ENCODE results near the gene RNF225. TPM values are rescaled to one million over a fixed set of nuclear protein-coding genes. Genes with fewer than 3 reads are reported as not detected.

Gene RNF225
- total RNA-seq, 1 donor from 2014 or later = 0.55 TPM

DNA sequence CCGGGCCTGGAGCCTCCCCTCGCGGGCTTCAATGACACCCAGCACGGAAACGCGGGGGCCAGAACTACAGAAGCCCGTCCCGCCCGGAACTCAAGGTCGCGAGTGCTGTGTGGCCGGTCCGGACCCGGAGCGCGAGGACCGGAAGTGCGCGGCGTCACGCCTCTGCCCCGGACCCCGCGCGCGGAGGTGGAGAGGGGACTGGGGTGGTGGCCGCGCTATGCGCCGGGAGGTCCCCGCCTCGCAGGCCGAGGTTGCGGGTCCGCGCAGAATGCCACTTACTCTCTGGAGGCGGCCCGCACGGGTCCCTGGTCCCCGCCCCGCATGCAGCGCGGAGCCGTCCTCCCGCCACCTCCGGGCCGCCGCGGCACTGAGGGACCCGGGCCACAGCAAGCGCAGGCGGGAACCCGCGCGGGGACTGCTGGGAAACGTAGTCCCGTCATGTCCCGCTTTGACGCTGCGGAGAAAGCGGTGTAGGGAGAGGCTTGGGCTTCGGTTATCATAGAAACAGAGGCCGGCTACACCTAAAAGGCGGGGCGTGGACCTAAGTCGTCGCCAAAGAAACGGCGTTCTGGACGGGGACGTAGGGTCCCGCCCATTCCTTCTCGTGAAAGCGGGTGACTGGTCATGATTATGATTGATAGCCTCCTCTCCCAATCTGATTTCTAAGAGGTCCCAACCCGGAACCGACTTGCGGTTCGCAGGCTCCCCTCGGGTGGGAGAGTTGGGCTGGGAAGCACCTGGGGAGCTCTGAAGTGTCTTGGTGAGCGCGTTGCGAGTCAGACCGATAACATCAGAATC, 14.6 kb upstream of the RNF225 start, which contains the start of gene ZNF837:
Gene ZNF837, minus strand, starts transcription at position 369 of the 798 bp plus-strand sequence. CDS start 11,698 bp downstream, outside the sequence.
- intact Hi-C loops (cut with DNase I) = no loop called here

DNA sequence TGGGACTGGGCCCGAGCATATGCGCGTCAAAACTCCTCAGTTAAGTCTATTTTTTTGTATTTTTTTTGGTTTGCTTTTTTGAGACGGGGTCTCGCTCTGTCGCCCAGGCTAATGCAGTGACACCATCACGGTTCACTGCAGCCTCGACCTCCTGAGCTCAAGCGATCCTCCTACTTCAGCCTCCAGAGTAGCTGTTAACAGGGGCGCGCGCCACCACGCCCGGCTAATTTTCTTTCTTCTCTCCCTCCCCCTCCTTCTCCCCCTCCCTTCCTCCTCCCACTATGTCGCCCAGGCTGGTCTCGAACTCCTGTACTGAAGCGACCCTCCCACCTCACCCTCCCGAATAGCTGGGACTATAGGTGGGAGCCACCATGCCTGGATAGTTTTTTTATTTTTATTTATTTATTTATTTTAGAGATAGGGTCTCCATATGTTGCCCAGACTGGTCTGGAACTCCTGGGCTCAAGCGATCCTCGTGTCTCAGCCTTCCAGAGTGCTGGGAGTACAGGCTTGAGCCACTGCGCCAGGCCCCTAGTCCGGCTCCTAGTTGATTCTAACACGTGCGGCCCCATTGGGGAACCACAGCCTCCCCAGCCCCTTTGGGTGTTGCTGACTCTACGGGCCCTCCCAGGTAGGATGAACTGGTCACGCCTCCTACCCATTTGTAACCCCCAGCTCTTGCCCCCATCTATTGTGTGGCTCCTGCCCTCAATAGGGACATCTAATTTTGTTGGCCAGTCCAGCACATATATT, 13.8 kb upstream of the RNF225 start:
- peaks cover 23% of the 10 kb centered on the region for H3K4me1 ChIP-seq
- no peak for DNase-seq
- intact Hi-C loops (cut with DNase I) = no loop called here
- no peaks in the 10 kb centered on the region for H3K27me3 ChIP-seq
- TF ChIP-seq, protein P1, sequence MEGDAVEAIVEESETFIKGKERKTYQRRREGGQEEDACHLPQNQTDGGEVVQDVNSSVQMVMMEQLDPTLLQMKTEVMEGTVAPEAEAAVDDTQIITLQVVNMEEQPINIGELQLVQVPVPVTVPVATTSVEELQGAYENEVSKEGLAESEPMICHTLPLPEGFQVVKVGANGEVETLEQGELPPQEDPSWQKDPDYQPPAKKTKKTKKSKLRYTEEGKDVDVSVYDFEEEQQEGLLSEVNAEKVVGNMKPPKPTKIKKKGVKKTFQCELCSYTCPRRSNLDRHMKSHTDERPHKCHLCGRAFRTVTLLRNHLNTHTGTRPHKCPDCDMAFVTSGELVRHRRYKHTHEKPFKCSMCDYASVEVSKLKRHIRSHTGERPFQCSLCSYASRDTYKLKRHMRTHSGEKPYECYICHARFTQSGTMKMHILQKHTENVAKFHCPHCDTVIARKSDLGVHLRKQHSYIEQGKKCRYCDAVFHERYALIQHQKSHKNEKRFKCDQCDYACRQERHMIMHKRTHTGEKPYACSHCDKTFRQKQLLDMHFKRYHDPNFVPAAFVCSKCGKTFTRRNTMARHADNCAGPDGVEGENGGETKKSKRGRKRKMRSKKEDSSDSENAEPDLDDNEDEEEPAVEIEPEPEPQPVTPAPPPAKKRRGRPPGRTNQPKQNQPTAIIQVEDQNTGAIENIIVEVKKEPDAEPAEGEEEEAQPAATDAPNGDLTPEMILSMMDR (IDR thresholded peaks at IDR 0.05) = no peak
- H3K9me3 ChIP-seq = no peaks in the 10 kb centered on the region
- no peaks in the 10 kb centered on the region for H3K36me3 ChIP-seq
- peak overlapping the region; percentile 67 for H3K4me3 ChIP-seq
- ATAC-seq = no peak
- H3K27ac ChIP-seq = peak overlapping the region; percentile 92

More for the DNA sequence above, 14.6 kb upstream of the RNF225 start, which contains the start of gene ZNF837:
- peak; percentile 99 for DNase-seq
- peak; percentile 95 for ATAC-seq
- Histone ChIP-seq H3K27ac (peak within 1 kb of the TSS; percentile 92), H3K36me3 (no peaks in the 10 kb centered on the region), H3K4me3 (peak within 1 kb of the TSS; percentile 67), H3K27me3 (no peaks in the 10 kb centered on the region), H3K4me1 (peaks cover 21% of the 10 kb centered on the region), H3K9me3 (no peaks in the 10 kb centered on the region)
- TF ChIP-seq, protein P1 (IDR thresholded peaks at IDR 0.05) = no peak

DNA sequence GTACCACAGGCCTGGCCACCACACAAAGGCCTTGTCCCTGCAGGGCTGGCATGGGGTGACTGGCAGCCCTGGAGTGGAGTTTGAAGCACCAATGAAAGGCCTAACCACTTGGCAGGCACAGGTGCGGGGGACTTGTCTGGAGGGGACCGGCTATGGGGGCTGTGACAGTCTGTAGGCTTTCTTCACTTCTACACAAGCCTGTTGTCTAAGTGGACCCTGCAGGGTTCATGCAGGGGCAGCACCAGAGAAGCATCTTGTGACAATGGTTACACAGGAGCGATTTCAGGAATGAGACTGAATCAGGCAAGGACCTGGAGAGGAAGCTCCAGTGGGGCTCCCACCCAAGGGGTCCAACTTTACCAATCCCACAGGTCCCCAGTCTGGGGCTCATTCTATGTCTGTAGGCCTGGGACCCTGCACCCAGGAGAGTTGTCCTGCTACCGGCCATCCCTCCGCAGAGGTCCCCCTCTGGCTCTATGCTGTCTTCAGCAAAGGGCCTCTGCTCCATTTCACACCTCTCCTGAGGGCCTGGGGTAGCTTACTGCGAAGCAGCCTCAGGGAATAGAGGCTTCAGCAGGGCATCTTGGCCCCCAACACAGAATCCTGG, 12.4 kb upstream of the RNF225 start:
- intact Hi-C loops (cut with DNase I) = no loop called here
- DNase-seq = no peak
- no peak overlapping the region for H3K4me3 ChIP-seq
- TF ChIP-seq, protein P1 (IDR thresholded peaks at IDR 0.05) = no peak
- no peak for ATAC-seq
- H3K27me3 ChIP-seq = no peaks in the 10 kb centered on the region
- H3K4me1 ChIP-seq = peaks cover 29% of the 10 kb centered on the region
- H3K9me3 ChIP-seq = no peaks in the 10 kb centered on the region
- no peak overlapping the region for H3K27ac ChIP-seq
- H3K36me3 ChIP-seq = peaks cover under 1% of the 10 kb centered on the region

DNA sequence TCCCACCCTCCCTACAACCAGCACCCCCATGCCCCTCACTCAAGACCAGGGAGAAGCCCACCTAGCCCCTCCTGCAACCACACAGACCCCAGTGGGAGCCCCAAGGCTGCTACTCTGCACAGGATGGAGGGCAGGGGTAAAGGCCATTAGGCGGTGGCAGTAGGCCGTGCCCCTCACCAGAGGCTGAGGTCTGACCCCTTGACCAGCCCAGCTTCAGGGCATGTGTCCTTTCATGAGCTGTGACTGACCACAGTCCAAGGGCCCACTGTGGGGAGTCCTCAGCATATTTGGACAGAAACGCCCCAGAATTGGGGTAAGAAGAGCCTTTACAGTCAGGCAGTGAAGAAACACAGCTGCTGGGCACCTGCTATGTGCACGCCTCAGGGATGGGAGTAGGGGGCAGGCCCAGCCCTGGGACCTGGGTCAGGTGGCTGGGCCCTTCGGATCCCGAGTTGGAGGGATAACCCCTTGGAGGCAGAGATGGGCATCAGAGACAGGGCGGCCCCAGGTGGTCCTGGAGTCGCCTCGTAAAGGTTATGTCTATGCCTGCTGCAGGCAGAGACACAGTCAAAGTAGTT, 10.1 kb upstream of the RNF225 start:
- no peak for DNase-seq
- Histone ChIP-seq H3K27ac (peak overlapping the region; percentile 99), H3K4me1 (peaks cover 24% of the 10 kb centered on the region), H3K4me3 (peak overlapping the region; percentile 78), H3K27me3 (no peaks in the 10 kb centered on the region), H3K9me3 (no peaks in the 10 kb centered on the region), H3K36me3 (peaks cover 22% of the 10 kb centered on the region)
- ATAC-seq = no peak
- intact Hi-C loops (cut with DNase I) = no loop called here
- TF ChIP-seq, protein P1 (IDR thresholded peaks at IDR 0.05) = no peak

DNA sequence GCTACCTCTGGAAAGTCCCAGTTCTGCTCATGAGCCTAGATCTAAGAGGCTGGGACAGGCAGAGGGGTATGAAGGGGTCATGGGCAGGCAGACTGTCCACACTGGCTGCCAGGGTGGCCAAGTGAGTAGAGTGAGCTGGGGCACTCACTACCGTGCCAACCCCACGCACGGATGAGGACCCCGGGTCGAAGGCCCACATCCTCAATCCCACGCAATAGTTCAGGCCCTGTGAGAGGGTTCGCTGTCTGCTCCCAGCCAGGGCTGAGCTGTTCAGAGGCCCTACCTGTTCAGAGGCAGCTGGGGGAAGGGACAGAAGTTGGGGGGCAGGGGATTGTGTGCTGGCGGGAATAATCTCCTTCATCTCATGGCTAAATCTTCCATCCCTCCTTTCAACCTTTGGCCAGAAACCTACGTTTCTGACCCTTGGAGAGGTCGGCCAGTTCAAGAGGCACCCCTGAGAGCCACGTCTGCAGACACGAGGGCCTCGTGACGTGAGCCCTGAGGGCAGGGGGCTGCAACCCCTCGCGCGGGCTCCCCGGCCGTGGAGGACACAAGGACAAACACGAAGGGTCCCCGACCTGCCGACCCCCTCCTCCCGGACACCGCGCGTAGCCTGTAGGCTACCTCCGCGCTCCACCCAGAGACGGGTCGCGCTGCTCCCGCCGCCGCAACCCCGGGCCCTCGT, 9.4 kb upstream of the RNF225 start:
- no peaks in the 10 kb centered on the region for H3K9me3 ChIP-seq
- TF ChIP-seq, protein P1 (IDR thresholded peaks at IDR 0.05) = no peak
- H3K27me3 ChIP-seq = no peaks in the 10 kb centered on the region
- intact Hi-C loops (cut with DNase I) = no loop called here
- peaks cover 24% of the 10 kb centered on the region for H3K4me1 ChIP-seq
- ATAC-seq = peak; percentile 8
- peak overlapping the region; percentile 78 for H3K4me3 ChIP-seq
- peaks cover 29% of the 10 kb centered on the region for H3K36me3 ChIP-seq
- DNase-seq = no peak
- peak overlapping the region; percentile 99 for H3K27ac ChIP-seq
